Right atrium auricular region (tissue), 2 donors: ENCODE data around the gene ZNF28. TPM values are rescaled to one million over a fixed set of nuclear protein-coding genes. Genes with fewer than 3 reads are reported as not detected.
A peak's percentile ranks its signal among the peaks of the same experiment; 100 is the strongest.
"Not testable (repeated sequence)": the region's sequence is repeated elsewhere in the genome, so short reads cannot be mapped to it uniquely, and the experiment has no call there.

Source experiments
- DNase-seq: peaks from one replicate; pipeline ENCODE4 v3.0.0-alpha.2; 2019; ENCODE audit warnings: low spot score
- H3K27ac ChIP-seq, 2 donors: fragments of 200-600 bp; sonication (generic); 1 replicate in 1 of 2; 2 replicates in 1 of 2; pipeline ENCODE4 v1.5.1; 2016 to 2019
- H3K27me3 ChIP-seq, 2 donors: fragments of 200-600 bp; sonication (generic); one replicate each; pipeline versions ENCODE4 v1.5.1 to v1.6.0; 2017 to 2019
- H3K36me3 ChIP-seq: fragments of 200-600 bp; sonication (generic); one replicate; pipeline ENCODE4 v1.5.1; 2016
- H3K4me1 ChIP-seq, 2 donors: fragments of 200-600 bp; sonication (generic); one replicate each; pipeline versions ENCODE4 v1.5.1 to v1.6.0; 2017 to 2019
- H3K4me3 ChIP-seq, 2 donors: fragments of 200-600 bp; sonication (generic); 1 replicate in 1 of 2; 2 replicates in 1 of 2; pipeline ENCODE4 v1.5.1; 2017 to 2019; ENCODE audit warnings: mild to moderate bottlenecking in 1 of 2, moderate library complexity in 1 of 2
- H3K9me3 ChIP-seq, 2 donors: fragments of 200-600 bp; sonication (generic); one replicate each; pipeline ENCODE4 v1.5.1; 2019
- total RNA-seq, 2 donors: library from RNA; depleted of rRNA; stranded (reverse); fragments of >200 nt; gene quantifications; one replicate each; pipeline ENCODE4 v1.1.0, GENCODE V29; 2016
- TF ChIP-seq, protein P1 (sequence below), 2 donors: fragments of 200-600 bp; sonication (generic); IDR thresholded peaks; one replicate each; pipeline ENCODE4 v1.5.1; 2019; ENCODE audit warnings: antibody characterized with exemption in 2 of 2

ZNF28 gene
- total RNA-seq, 2 donors from 2014 or later: 4.4 to 8.1 TPM

DNA sequence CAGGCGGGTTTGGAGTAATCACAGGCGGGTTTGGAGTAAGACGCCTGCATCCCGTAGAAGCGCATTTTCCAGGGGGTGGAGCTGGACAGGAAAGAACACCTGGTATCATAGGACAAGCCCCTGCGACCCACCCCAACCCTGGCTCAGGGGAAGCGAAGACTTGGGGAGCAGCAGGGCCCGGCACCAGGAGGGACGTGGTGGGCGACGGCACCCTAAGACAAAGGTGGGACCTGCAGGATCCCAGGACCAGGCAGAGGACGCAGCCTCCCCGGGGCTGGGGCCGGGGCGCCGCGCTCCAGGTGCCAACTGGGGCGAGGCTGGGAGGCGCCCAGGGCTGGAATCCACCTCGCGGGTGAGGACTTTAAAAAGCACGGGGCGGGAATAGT is 35.4 kb downstream of the ZNF28 start:
- DNase-seq: no peak
- H3K27ac ChIP-seq: peak overlapping the region; percentile 62 to 69

DNA sequence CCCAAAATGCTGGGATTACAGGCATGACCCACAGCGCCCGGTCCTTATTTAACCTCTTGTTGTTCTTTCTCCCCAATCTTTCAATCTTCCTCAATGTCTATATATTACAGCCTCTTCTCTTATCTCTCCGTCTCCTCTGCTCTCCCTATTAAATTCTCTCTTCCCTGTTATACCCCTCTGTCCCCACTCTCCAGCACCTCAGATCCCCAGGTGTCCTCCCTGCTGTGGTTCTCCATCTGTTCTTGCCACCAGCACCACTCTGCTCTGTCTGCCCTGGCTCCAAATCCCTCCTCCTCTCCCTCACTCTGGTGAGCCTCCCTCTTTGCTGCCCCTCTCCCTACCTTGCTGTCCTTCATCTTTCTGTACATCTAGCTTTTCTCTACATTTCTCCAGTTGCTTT is 35.9 kb downstream of the ZNF28 start:
- H3K27me3 ChIP-seq: no peaks in the 10 kb centered on the region
- TF ChIP-seq, protein P1, sequence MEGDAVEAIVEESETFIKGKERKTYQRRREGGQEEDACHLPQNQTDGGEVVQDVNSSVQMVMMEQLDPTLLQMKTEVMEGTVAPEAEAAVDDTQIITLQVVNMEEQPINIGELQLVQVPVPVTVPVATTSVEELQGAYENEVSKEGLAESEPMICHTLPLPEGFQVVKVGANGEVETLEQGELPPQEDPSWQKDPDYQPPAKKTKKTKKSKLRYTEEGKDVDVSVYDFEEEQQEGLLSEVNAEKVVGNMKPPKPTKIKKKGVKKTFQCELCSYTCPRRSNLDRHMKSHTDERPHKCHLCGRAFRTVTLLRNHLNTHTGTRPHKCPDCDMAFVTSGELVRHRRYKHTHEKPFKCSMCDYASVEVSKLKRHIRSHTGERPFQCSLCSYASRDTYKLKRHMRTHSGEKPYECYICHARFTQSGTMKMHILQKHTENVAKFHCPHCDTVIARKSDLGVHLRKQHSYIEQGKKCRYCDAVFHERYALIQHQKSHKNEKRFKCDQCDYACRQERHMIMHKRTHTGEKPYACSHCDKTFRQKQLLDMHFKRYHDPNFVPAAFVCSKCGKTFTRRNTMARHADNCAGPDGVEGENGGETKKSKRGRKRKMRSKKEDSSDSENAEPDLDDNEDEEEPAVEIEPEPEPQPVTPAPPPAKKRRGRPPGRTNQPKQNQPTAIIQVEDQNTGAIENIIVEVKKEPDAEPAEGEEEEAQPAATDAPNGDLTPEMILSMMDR (IDR thresholded peaks at IDR 0.05): no peak
- H3K4me1 ChIP-seq: peaks cover 0 to 9% of the 10 kb centered on the region in 2 donors
- no peak overlapping the region for H3K4me3 ChIP-seq
- DNase-seq: no peak
- no peaks in the 10 kb centered on the region for H3K9me3 ChIP-seq
- no peaks in the 10 kb centered on the region for H3K36me3 ChIP-seq
- no peak overlapping the region for H3K27ac ChIP-seq

More for the DNA sequence above, 35.4 kb downstream of the ZNF28 start:
- Histone ChIP-seq H3K9me3 (no peaks in the 10 kb centered on the region), H3K27me3 (no peaks in the 10 kb centered on the region), H3K36me3 (no peaks in the 10 kb centered on the region), H3K4me3 (peak overlapping the region; percentile 58 to 65), H3K4me1 (peaks cover 0 to 9% of the 10 kb centered on the region in 2 donors)
- TF ChIP-seq, protein P1 (IDR thresholded peaks at IDR 0.05): no peak

DNA sequence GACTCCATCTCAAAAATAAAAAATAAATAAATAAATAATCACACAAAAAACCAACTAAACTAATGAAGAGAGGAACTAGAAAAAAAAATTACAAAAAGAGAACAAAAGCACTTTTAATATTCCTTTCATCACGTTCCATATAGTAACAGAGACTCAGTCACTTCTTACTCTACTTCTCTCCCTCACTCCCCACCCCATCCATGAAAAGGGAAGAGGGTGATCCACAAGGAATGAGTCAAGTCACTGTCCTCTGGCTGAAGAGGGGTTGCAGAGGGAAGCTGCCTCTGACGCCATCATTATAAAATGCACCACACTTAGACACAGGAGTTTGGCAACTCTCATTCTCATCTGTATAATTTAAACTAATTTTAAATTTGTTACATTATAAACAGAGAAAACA is 38.6 kb downstream of the ZNF28 start:
- H3K9me3 ChIP-seq, DNase-seq: not testable (repeated sequence)

DNA sequence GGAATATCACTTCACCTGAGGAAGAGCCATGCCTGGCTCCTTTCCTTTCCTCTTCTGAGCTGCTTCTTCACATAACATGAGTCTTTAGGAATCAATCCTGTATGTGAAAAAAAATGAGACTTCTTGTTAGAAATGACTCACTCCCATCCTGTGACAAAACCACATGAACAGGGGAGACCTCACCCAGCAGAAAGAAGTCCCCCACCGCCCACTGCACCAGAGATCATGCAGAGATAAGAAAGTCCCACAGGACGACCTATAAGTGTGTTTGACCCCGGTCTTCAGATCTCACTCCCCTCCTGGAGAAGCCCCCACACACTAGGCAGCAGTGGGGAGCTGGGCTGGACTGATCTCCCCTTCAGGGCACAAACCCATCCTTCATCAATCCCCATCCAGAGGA is 42.6 kb downstream of the ZNF28 start:
- Histone ChIP-seq H3K4me3 (no peak overlapping the region), H3K27ac (no peak overlapping the region), H3K9me3 (no peaks in the 10 kb centered on the region), H3K4me1 (no peaks in the 10 kb centered on the region), H3K27me3 (no peaks in the 10 kb centered on the region), H3K36me3 (peaks cover 8% of the 10 kb centered on the region)
- DNase-seq: no peak
- TF ChIP-seq, protein P1 (IDR thresholded peaks at IDR 0.05): no peak

More for the DNA sequence above, 38.6 kb downstream of the ZNF28 start:
- not testable (repeated sequence) for H3K36me3 ChIP-seq, H3K27me3 ChIP-seq, H3K4me1 ChIP-seq, H3K4me3 ChIP-seq, H3K27ac ChIP-seq

DNA sequence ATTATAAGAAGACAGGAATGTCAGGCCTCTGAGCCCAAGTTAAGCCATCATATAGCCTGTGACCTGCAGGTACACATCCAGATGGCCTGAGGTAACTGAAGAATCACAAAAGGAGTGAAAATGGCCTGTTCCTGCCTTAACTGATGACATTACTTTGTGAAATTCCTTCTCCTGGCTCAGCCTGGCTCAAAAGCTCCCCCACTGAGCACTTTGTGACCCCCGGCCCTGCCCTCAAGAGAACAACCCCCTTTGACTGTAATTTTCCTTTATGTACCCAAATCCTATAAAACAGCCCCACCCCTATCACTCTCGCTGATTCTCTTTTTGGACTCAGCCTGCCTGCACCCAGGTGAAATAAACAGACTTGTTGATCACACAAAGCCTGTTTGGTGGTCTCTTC is 65.0 kb downstream of the ZNF28 start:
- H3K36me3 ChIP-seq, H3K27ac ChIP-seq, H3K4me3 ChIP-seq, DNase-seq, H3K9me3 ChIP-seq, H3K27me3 ChIP-seq, H3K4me1 ChIP-seq: not testable (repeated sequence)

DNA sequence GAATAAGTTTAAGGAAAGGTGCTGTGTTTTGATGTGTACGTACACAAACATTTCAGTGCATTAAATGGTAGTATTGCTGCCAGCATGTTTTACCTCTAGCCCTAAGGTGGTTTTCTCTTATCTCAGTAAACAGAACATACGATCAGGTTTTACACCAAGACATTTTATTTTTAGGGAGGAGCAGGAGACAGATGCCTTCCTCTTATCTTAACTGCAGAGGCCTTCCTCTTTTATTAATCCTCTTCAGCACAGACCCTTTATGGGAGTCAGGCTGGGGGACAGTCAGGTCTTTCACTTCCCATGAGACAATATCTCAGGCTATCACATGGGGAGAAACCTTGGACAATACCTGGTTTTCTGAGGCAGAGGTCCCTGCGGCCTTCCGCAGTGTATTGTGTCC is 71.7 kb downstream of the ZNF28 start:
- no peaks in the 10 kb centered on the region for H3K27me3 ChIP-seq
- DNase-seq: no peak
- no peaks in the 10 kb centered on the region for H3K9me3 ChIP-seq
- H3K4me1 ChIP-seq: no peaks in the 10 kb centered on the region
- H3K4me3 ChIP-seq: no peak overlapping the region
- H3K36me3 ChIP-seq: no peaks in the 10 kb centered on the region
- TF ChIP-seq, protein P1 (IDR thresholded peaks at IDR 0.05): no peak
- no peak overlapping the region for H3K27ac ChIP-seq

DNA sequence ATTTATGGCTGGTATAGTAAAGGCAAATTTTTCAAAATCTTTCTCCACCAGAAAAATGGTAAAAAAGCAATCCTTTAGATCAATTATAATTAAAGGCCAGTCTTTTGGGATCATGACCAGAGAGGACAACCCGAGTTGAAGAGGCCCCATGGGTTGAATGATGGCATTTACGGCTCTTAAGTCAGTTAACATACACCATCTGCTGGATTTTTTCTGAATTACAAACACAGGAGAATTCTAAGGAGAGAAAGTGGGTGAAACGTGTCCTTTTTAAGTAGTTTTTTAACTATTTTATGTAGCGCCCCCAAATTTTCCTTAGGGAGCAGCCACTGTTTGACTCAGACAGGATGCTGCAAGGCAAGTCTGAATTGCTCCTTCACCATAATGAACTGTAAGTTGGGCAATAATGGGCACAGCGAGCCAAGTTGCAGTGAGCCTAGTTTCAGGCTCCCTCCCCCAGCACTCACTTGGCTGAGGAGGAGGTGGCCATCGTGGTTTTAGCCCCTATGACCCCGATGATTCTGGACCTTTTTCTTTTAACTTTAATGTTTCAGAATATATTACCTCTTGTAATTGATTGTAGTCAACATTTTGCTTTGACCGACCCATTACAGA is 73.0 kb downstream of the ZNF28 start:
- H3K4me3 ChIP-seq: no peak overlapping the region
- no peaks in the 10 kb centered on the region for H3K27me3 ChIP-seq
- H3K36me3 ChIP-seq: no peaks in the 10 kb centered on the region
- no peaks in the 10 kb centered on the region for H3K9me3 ChIP-seq
- H3K27ac ChIP-seq: no peak overlapping the region
- no peaks in the 10 kb centered on the region for H3K4me1 ChIP-seq
- TF ChIP-seq, protein P1 (IDR thresholded peaks at IDR 0.05): peak; percentile 33 to 64
- peak; percentile 68 for DNase-seq
